ENCODE data around the gene PRKCH.

DNA sequence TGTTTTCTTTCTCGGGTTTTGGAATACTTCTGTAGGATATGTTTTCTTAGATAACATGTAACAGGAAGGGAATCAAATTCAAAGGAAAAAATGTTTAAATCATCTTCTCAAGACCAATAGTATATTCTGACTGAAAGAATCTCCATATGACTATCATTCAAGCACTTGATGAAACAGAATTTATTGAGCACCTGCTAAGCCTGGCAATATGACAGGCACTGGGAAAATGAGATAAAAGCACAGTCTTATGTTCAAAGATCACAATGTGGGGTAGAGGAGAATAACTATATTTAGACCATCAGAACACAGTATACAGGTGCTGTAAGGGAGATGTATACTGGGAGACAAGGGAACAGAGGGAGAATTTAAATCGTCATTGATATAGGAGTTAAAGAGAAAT lies 21.2 kb upstream of the PRKCH start:
- TF ChIP-seq TGIF2 (CRISPR knock-in tag; IDR thresholded peaks at IDR 0.05), result no peak
- TF ChIP-seq USF2 (CRISPR knock-in tag; IDR thresholded peaks at IDR 0.05), result no peak
- TF ChIP-seq RCOR1 (IDR thresholded peaks at IDR 0.05; ENCODE audit: borderline replicate concordance in 1 of 2, low read depth in 2 of 2, low read length in 2 of 2), result no peak
- TF ChIP-seq, protein P1, sequence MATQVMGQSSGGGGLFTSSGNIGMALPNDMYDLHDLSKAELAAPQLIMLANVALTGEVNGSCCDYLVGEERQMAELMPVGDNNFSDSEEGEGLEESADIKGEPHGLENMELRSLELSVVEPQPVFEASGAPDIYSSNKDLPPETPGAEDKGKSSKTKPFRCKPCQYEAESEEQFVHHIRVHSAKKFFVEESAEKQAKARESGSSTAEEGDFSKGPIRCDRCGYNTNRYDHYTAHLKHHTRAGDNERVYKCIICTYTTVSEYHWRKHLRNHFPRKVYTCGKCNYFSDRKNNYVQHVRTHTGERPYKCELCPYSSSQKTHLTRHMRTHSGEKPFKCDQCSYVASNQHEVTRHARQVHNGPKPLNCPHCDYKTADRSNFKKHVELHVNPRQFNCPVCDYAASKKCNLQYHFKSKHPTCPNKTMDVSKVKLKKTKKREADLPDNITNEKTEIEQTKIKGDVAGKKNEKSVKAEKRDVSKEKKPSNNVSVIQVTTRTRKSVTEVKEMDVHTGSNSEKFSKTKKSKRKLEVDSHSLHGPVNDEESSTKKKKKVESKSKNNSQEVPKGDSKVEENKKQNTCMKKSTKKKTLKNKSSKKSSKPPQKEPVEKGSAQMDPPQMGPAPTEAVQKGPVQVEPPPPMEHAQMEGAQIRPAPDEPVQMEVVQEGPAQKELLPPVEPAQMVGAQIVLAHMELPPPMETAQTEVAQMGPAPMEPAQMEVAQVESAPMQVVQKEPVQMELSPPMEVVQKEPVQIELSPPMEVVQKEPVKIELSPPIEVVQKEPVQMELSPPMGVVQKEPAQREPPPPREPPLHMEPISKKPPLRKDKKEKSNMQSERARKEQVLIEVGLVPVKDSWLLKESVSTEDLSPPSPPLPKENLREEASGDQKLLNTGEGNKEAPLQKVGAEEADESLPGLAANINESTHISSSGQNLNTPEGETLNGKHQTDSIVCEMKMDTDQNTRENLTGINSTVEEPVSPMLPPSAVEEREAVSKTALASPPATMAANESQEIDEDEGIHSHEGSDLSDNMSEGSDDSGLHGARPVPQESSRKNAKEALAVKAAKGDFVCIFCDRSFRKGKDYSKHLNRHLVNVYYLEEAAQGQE (IDR thresholded peaks at IDR 0.05; ENCODE audit: borderline replicate concordance), result no peak
- TF ChIP-seq, protein P1 (CRISPR knock-in tag; IDR thresholded peaks at IDR 0.05; ENCODE audit: low read depth), result no peak
- no peak for TF ChIP-seq POU5F1 (IDR thresholded peaks at IDR 0.05; ENCODE audit: borderline replicate concordance, low read depth, low read length, partially characterized antibody)
- no peak for TF ChIP-seq CTCF (IDR thresholded peaks at IDR 0.05 in 2 of 3, conservative IDR thresholded peaks at IDR 0.05 in 1 of 3; ENCODE audit: insufficient read depth in 2 of 3, low read depth in 1 of 3, low read length in 3 of 3)
- no peak for TF ChIP-seq SMC3 (conservative IDR thresholded peaks at IDR 0.05; ENCODE audit: insufficient read depth, low read depth, low read length)
